ENCODE results near the gene TSHZ2.
"Not testable (repeated sequence)": the region's sequence is repeated elsewhere in the genome, so short reads cannot be mapped to it uniquely, and the experiment has no call there.

The TSHZ2 gene

GRCh38 chr20:53402233-53403005 is 430.3 kb downstream of the TSHZ2 start:
- no peak for DNase-seq

GRCh38 chr20:53403029-53403428 is 430.9 kb downstream of the TSHZ2 start:
- DNase-seq: no peak

- no peak for DNase-seq
Observed at GRCh38 chr20:53405139-53405538, 433.0 kb downstream of the TSHZ2 start.

- DNase-seq: no peak
Observed at GRCh38 chr20:53406580-53406979, 434.4 kb downstream of the TSHZ2 start.

GRCh38 chr20:53408691-53409446 is 436.7 kb downstream of the TSHZ2 start:
- DNase-seq: no peak

- no peak for DNase-seq
Observed at GRCh38 chr20:53409447-53409717, 437.2 kb downstream of the TSHZ2 start.

- DNase-seq: no peak
Observed at GRCh38 chr20:53411129-53411528, 439.0 kb downstream of the TSHZ2 start.

GRCh38 chr20:53411891-53412290 is 439.7 kb downstream of the TSHZ2 start:
- no peak for DNase-seq

GRCh38 chr20:53412577-53413185 is 440.5 kb downstream of the TSHZ2 start:
- DNase-seq: no peak

GRCh38 chr20:53413186-53413631 is 441.1 kb downstream of the TSHZ2 start:
- DNase-seq: no peak

- not testable (repeated sequence) for DNase-seq
Observed at GRCh38 chr20:53413845-53414244, 441.7 kb downstream of the TSHZ2 start.

GRCh38 chr20:53419693-53420460 is 447.7 kb downstream of the TSHZ2 start:
- no peak for DNase-seq

GRCh38 chr20:53421343-53421742 is 449.2 kb downstream of the TSHZ2 start:
- no peak for DNase-seq

GRCh38 chr20:53422039-53422438 is 449.9 kb downstream of the TSHZ2 start:
- DNase-seq: no peak

- DNase-seq: no peak
Observed at GRCh38 chr20:53423587-53424146, 451.5 kb downstream of the TSHZ2 start.

GRCh38 chr20:53425481-53425880 is 453.3 kb downstream of the TSHZ2 start:
- no peak for DNase-seq

- no peak for DNase-seq
Observed at GRCh38 chr20:53425941-53426340, 453.8 kb downstream of the TSHZ2 start.

- DNase-seq: no peak
Observed at GRCh38 chr20:53426766-53427312, 454.7 kb downstream of the TSHZ2 start.

- DNase-seq: no peak
Observed at GRCh38 chr20:53427951-53428350, 455.8 kb downstream of the TSHZ2 start.

- no peak for DNase-seq
Observed at GRCh38 chr20:53428588-53428987, 456.4 kb downstream of the TSHZ2 start.

GRCh38 chr20:53428996-53429395 is 456.8 kb downstream of the TSHZ2 start:
- DNase-seq: no peak

GRCh38 chr20:53434662-53435061 is 462.5 kb downstream of the TSHZ2 start:
- DNase-seq: no peak

GRCh38 chr20:53436927-53437326 is 464.8 kb downstream of the TSHZ2 start:
- not testable (repeated sequence) for DNase-seq
